Measurements from ENCODE around the gene TET3. TPM values are rescaled to one million over a fixed set of nuclear protein-coding genes. Genes with fewer than 3 reads are reported as not detected.

TET3 gene
- total and polyA plus RNA-seq, 2 experiments from 2014 or later = 3.6 to 14.5 TPM

DNA sequence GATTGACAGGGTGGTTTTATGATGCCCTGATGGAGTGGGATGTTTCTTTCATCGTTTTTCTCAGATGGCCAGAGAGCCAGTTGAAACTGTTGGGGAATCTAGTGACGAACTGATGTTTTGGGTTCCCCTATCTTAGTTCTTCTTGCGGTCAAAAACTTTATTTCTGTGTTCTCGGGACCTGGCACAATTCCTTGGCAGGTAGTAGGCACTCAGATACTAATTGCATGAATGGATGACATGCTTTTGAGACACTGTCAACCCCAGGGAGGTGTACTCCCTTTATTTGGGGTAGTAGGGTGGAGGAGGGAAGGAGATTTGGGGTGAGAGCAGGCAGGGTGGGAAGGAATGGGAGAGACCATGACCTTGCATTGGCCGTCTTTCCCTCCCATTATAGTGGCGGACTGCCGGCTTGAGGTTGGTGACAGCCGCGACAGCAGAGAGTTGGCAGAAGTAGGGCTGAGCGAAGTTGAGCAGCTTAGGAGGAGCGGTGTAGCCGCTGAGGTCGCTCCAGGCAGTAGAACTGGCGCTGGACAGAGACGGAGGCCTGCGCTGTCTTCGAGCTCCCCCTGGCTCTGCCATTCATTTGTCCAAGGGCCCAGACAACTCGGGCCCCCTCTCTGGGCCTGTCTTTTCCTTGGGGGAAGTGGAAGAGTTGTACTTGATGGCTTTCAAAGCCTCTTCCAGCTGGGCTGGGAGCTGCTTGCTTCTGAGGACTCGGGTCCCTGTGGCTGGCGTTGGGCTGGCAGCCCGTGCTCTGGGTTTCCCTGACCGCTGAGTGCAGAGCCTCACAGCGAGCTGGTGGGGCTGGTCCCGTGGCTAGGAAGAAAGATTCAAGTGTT lies 2.6 kb downstream of the TET3 start:
- Histone ChIP-seq H3K79me2 (peaks cover 73% of the 10 kb centered on the region), H3K4me2 (peak overlapping the region; percentile 98), H3K9me2 (replicated peaks; ENCODE audit: insufficient read depth) (no peaks in the 10 kb centered on the region), H3K4me1 (ENCODE audit: insufficient read depth) (peaks cover 44% of the 10 kb centered on the region), H3K9me3 (ENCODE audit: low read depth) (no peaks in the 10 kb centered on the region), H2AFZ (no peak overlapping the region), H3K27me3 (no peaks in the 10 kb centered on the region), H3K4me3 (peak overlapping the region; percentile 30), H3K36me3 (replicated peaks; ENCODE audit: insufficient read depth, low read depth) (no peaks in the 10 kb centered on the region), H4K20me1 (ENCODE audit: insufficient read depth, poor library complexity, severe bottlenecking) (peaks cover 37% of the 10 kb centered on the region), H3K27ac (no peak overlapping the region)
- 49% methylated on average over 24 of the region's 24 CpGs for WGBS (ENCODE audit: low lambda C conversion rate, missing lambda C conversion rate)
- TF ChIP-seq EZH2 (IDR thresholded peaks at IDR 0.05; ENCODE audit: borderline replicate concordance) = no peak
- no peak for TF ChIP-seq EZH2phosphoT487 (IDR thresholded peaks at IDR 0.05; ENCODE audit: low read depth, severe bottlenecking, unreplicated experiment)
- TF ChIP-seq, protein P1, sequence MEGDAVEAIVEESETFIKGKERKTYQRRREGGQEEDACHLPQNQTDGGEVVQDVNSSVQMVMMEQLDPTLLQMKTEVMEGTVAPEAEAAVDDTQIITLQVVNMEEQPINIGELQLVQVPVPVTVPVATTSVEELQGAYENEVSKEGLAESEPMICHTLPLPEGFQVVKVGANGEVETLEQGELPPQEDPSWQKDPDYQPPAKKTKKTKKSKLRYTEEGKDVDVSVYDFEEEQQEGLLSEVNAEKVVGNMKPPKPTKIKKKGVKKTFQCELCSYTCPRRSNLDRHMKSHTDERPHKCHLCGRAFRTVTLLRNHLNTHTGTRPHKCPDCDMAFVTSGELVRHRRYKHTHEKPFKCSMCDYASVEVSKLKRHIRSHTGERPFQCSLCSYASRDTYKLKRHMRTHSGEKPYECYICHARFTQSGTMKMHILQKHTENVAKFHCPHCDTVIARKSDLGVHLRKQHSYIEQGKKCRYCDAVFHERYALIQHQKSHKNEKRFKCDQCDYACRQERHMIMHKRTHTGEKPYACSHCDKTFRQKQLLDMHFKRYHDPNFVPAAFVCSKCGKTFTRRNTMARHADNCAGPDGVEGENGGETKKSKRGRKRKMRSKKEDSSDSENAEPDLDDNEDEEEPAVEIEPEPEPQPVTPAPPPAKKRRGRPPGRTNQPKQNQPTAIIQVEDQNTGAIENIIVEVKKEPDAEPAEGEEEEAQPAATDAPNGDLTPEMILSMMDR (IDR thresholded peaks at IDR 0.05; ENCODE audit: poor library complexity) = peak; percentile 41
- peak; percentile 68 for DNase-seq (ENCODE audit: low spot score)

DNA sequence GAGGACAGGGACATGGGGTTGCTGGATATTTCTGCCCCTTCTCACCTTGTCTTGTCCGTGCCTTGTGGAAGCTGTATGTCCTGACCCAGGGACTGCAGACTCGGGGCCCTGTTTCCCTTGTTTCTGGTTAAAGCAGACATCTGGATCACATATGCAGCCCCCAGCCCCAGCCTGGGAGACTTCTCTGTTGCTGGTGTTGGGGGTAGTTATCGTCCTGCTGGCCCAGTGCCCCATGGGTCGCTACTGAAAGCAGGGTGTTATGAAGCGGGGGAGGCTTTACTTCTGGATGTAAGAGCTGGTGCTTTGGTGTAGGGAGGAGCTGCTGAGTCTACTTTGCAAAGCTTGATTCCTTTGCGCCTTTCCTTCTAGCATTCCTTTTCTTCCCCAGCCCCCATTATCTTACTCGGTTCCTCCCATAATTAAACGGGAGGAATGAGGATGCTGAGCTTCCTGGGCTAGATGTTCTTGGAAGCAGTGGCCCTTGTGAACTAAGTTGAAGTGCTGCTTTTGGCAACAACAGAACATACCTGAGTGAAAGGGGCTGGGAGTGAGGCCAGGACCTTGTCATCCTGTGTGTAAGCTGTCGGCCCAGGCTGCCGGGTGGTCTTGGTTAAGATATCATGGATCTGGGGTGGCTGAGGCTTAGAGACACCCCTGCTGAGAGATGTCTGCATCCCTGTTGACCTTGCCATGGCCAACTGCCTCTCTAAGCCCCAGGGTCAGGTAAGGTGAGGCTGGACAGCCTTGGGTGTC lies 3.4 kb downstream of the TET3 start:
- H3K4me2 ChIP-seq = peak overlapping the region; percentile 98
- H3K4me1 ChIP-seq (ENCODE audit: insufficient read depth) = peaks cover 36% of the 10 kb centered on the region
- H3K27ac ChIP-seq = no peak overlapping the region
- 51% methylated on average over 10 of the region's 10 CpGs for WGBS (ENCODE audit: low lambda C conversion rate, missing lambda C conversion rate)
- no peaks in the 10 kb centered on the region for H3K36me3 ChIP-seq (replicated peaks; ENCODE audit: insufficient read depth, low read depth)
- no peaks in the 10 kb centered on the region for H3K27me3 ChIP-seq
- peaks cover 43% of the 10 kb centered on the region for H4K20me1 ChIP-seq (ENCODE audit: insufficient read depth, poor library complexity, severe bottlenecking)
- no peak overlapping the region for H2AFZ ChIP-seq
- peaks cover 77% of the 10 kb centered on the region for H3K79me2 ChIP-seq
- no peaks in the 10 kb centered on the region for H3K9me2 ChIP-seq (replicated peaks; ENCODE audit: insufficient read depth)
- H3K9me3 ChIP-seq (ENCODE audit: low read depth) = no peaks in the 10 kb centered on the region
- no peak for DNase-seq (ENCODE audit: low spot score)
- TF ChIP-seq EZH2 (IDR thresholded peaks at IDR 0.05; ENCODE audit: borderline replicate concordance) = no peak
- TF ChIP-seq, protein P1 (IDR thresholded peaks at IDR 0.05; ENCODE audit: poor library complexity) = no peak
- TF ChIP-seq EZH2phosphoT487 (IDR thresholded peaks at IDR 0.05; ENCODE audit: low read depth, severe bottlenecking, unreplicated experiment) = no peak
- peak overlapping the region; percentile 30 for H3K4me3 ChIP-seq

DNA sequence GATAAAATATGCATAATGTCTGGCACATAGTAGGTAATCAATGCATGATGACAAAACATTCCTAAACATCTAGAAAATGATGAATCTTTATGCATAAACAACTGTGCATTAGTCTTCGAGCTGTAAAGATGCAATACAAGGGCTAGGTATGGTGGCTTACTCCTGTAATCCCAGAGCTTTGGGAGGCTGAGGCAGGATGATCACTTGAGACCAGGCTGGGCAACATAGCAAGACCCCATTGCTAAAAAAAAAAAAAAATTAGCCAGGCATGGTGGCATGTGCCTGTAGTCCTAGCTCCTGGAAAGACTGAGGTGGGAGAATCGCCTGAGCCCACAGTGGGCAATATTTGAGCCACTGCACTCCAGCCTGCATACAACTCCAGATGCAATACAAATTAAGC lies 5.3 kb downstream of the TET3 start:
- H3K27me3 ChIP-seq = no peaks in the 10 kb centered on the region
- no peak overlapping the region for H2AFZ ChIP-seq
- H3K4me1 ChIP-seq (ENCODE audit: insufficient read depth) = peaks cover 33% of the 10 kb centered on the region
- H3K4me3 ChIP-seq = no peak overlapping the region
- H3K9me2 ChIP-seq (replicated peaks; ENCODE audit: insufficient read depth) = no peaks in the 10 kb centered on the region
- H3K79me2 ChIP-seq = peaks cover 95% of the 10 kb centered on the region
- no peaks in the 10 kb centered on the region for H3K36me3 ChIP-seq (replicated peaks; ENCODE audit: insufficient read depth, low read depth)
- no peak overlapping the region for H3K27ac ChIP-seq
- DNase-seq (ENCODE audit: low spot score) = no peak
- WGBS (ENCODE audit: low lambda C conversion rate, missing lambda C conversion rate) = 100% methylated on average over 2 of the region's 2 CpGs
- TF ChIP-seq, protein P1 (IDR thresholded peaks at IDR 0.05; ENCODE audit: poor library complexity) = no peak
- TF ChIP-seq EZH2 (IDR thresholded peaks at IDR 0.05; ENCODE audit: borderline replicate concordance) (no peak), EZH2phosphoT487 (IDR thresholded peaks at IDR 0.05; ENCODE audit: low read depth, severe bottlenecking, unreplicated experiment) (no peak)
- no peaks in the 10 kb centered on the region for H3K9me3 ChIP-seq (ENCODE audit: low read depth)
- peaks cover 52% of the 10 kb centered on the region for H4K20me1 ChIP-seq (ENCODE audit: insufficient read depth, poor library complexity, severe bottlenecking)
- no peak overlapping the region for H3K4me2 ChIP-seq
